GM20431 (cell line): ENCODE measurements around the gene CTNNB1.

ENCODE experiments used
- in situ Hi-C: fragments of 300-500 bp; cut with MseI, MboI; formaldehyde crosslinking; loops from one replicate; pipeline ENCODE4 v1.15.0; 2020; ENCODE audit warnings: low sequenced_read_pairs; ENCODE audit not compliant: unreplicated experiment

CTNNB1 gene

GRCh38 chr3:41213588-41213987, 14.3 kb downstream of the CTNNB1 start:
- in situ Hi-C loops, result no loop called here

- in situ Hi-C loops, result no loop called here
These were observed 17.1 kb downstream of the CTNNB1 start for GRCh38 chr3:41216422-41216821.

DNA sequence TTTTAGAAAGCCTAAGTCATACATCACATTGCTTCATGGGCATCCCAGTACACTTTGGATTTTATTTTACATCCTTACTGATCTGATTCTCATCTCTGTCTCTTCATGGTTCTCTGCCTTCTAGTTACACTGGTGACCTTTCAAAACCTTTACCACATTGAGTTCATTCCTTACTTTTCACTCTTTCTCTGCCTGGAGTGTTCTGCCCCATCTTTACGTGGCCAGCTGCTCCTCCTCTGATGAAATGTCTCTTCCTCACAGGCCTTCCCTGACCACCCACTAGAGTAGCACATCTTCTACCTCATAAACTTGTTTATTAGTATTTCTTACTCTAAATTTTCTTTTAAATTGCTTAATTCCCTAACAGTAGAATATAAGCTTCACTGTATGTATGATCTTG, 17.7 kb downstream of the CTNNB1 start:
- in situ Hi-C loops, result no loop called here

DNA sequence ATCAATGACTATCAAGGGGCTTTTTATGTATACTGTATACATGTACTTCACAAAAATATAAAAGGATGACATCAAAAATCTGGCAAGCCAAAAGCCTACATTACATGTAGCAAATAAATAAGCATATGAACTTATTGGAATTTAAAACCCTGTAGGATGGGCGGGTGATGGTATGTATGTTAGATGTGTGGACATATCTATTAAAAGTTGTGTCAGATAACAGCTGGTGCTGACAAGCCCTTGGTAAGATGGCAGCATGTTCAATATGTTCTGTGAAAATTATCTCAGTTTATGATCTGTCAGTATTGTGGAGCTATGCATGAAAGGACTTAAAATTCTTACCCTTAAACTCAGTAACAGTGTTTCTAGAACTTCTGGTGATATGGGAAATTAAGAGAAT, 20.1 kb downstream of the CTNNB1 start:
- in situ Hi-C loops, result no loop called here

DNA sequence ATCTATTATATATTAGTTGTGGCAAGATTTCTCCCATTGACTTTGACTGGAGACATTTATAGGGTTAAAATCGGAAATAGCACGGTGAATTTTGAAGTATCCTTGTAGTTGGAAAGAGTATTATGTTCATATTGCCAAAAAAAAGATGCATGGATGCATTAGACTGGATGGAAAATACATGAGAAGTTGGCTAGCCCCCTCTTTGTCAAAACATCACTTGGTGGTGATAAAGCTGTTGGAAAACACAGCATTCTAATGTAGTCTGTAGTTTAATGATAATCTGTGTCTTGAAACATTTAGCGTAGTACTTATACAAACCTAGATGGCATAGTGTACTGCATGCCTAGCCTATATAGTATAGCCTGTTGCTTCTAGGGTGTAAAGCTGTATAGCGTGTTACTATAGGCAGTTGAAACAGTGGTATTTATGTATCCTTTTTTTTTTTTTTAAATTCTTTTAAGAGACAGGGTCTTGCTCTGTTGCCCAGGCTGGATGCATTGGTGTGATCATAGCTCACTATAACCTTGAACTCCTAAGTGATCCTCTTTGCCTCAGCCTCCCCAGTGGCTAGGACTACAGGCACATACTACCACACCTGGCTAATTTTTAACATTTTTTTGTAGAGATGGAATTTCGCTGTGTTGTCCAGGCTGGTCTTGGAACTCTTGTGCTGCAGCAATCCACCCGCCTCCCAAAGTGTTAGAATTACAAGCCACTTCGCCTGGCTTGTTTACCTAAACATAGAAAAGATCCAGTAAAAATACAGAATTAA, 21.8 kb downstream of the CTNNB1 start:
- in situ Hi-C loops, result no loop called here

DNA sequence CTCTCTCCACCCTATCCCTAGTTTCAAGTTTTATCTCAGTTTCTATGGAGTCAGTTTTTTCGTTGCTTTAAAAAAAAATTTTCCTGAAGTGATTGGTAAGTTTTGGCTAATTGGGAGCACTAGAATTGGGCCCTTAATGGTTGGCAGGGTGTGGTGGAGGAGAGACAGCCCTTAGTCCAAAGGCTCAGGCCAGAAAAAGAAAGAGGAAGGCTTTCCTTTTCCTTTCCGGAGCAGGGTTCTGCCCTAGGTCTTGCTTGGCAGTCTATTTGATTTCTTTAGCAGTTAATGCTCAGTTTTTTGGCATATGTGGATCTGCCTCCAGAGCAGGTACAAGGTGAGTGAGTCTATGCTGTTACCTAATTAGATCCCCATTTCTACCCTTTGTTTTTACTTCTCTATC, 22.7 kb downstream of the CTNNB1 start:
- in situ Hi-C loops, result no loop called here

- in situ Hi-C loops, result no loop called here
These were observed 23.2 kb downstream of the CTNNB1 start for GRCh38 chr3:41222501-41222900.

- in situ Hi-C loops, result no loop called here
These were observed 23.8 kb downstream of the CTNNB1 start for GRCh38 chr3:41223078-41223477.

DNA sequence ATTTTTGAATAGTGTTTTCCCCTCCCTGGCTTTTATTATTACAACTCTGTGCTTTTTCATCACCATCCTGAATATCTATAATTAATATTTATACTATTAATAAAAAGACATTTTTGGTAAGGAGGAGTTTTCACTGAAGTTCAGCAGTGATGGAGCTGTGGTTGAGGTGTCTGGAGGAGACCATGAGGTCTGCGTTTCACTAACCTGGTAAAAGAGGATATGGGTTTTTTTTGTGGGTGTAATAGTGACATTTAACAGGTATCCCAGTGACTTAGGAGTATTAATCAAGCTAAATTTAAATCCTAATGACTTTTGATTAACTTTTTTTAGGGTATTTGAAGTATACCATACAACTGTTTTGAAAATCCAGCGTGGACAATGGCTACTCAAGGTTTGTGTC, 24.4 kb downstream of the CTNNB1 start:
- in situ Hi-C loops, result no loop called here

- in situ Hi-C loops, result no loop called here
These were observed 25.0 kb downstream of the CTNNB1 start for GRCh38 chr3:41224120-41224806.

DNA sequence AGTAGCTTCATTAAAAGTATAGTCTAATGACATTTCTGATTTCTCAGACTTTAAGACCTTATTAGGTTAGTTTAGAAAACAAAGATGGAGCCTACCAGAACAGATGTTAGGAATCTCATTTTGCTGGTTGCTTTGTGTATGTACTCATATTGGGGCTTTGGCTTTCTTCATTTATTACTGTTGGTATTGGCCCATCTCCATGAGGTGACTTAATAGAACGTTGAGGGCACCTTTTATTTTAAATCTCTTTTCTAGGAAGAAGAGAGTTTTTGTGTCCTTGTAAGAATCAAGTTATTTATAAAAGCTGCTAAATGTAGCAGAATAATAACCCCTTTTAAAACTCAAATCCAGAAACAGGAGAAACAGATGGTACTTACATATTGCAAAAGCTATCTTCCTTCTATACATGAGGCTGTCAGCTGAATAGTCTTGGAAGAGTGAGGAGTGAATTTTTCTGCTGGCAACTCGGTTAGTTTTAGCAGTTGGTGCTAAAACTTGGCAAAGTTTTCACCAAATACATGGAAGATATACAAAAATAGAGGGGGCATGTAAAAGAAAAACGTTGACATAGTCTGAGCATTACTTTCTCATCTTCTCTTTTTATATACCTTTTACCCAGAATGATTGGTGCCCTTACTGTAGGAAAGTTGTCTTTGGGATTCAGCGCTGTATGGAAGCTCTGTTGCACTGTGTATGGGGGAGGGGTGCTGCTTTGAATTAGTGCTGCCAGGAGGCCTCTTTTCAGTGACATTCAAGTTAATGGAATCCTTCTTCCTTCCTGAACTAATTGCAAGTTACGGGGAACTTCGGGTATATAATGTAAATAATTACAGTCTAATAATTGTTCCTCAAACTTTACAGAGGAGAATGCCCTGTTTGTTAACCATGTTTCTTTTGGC, 35.8 kb downstream of the CTNNB1 start:
- in situ Hi-C loops, result no loop called here

DNA sequence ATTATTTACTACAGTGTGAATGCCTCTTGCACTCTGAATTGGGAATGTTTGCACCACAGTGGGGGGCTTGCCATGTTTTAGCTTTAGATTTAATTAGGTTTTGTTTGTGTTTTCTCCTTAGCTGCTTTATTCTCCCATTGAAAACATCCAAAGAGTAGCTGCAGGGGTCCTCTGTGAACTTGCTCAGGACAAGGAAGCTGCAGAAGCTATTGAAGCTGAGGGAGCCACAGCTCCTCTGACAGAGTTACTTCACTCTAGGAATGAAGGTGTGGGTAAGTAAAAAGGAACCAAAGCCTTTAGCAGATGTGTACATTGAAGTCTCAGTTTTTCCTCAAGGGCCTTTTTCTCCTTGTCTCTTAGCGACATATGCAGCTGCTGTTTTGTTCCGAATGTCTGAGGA, 36.9 kb downstream of the CTNNB1 start:
- in situ Hi-C loops, result no loop called here

GRCh38 chr3:41237907-41238306, 38.6 kb downstream of the CTNNB1 start:
- in situ Hi-C loops, result no loop called here

GRCh38 chr3:41239587-41239986, 40.3 kb downstream of the CTNNB1 start:
- in situ Hi-C loops, result no loop called here

- in situ Hi-C loops, result no loop called here
These were observed 41.9 kb downstream of the CTNNB1 start for GRCh38 chr3:41241161-41241560.

DNA sequence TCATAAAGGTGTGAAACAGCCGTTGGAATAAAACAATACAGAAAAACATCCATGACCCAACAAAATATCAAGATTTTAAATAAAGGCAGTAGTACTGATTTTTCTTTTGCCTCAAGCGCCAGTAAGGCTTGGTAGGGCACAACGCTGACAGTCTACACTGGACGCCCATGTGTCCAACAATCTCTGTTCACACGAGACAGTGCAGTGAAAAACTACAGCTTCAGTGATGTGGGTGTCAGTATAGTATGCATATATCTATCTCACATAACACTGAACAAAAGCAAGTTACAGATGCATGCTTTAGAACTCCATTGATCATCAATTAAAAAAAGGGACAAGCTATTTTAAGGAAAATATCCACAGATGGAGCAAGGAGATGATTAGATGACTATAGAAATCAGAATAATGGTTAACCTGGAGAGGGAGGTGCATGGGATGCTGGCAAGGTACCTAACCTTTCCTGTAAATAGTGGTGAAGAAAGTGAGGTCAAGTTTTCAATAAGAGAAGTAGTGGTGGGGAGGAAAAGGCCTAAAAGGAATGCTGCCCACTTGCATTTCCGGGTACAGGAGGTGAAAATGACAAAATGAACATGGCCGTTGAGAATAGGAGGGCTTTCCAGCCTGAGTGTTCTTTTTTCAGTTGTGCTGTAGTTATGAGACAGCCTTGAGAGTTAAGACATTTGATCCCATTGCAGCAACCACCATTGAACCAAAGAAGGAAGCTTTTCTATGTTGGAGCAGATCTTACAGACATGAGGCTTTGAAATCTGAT, 42.7 kb downstream of the CTNNB1 start:
- in situ Hi-C loops, result no loop called here

DNA sequence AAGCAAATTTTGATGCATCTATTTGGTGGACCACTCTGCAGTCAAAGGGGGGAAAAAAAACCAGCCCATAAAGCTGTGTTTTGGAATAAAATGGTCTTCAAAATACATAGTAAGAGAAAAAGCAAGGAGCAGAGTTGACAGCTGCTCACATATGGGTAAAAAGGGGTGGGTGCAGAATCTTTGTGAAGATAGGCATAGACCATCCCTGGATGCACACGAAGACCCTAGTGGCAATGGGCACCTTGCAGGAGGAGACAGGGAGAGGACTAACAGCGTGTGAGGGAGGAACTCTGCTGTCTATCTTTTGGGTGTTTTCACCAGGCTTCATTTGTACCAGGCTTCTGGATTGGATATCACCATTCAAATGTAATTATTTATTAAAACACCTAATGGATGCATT, 43.9 kb downstream of the CTNNB1 start:
- in situ Hi-C loops, result no loop called here

GRCh38 chr3:41244620-41245336, 45.5 kb downstream of the CTNNB1 start:
- in situ Hi-C loops, result no loop called here
